Activated CD4-positive, alpha-beta T cell treated with anti-CD3 and anti-CD28 coated beads for 24 hours (primary cell): ENCODE measurements around the gene AK4.
A peak's percentile ranks its signal among the peaks of the same experiment; 100 is the strongest.

Source experiments
- DNase-seq, 2 donors: peaks; one replicate each; pipeline ENCODE4 v3.0.0-alpha.2; 2020; ENCODE audit warnings: low read depth in 2 of 2

Gene AK4

GRCh38 chr1:65250826-65251225 is 102.8 kb downstream of the AK4 start:
- no peak for DNase-seq

GRCh38 chr1:65253800-65254319 is 105.9 kb downstream of the AK4 start:
- DNase-seq: no peak

- peak; percentile 73 to 74 for DNase-seq
Measured at GRCh38 chr1:65254320-65255034, 106.5 kb downstream of the AK4 start.

GRCh38 chr1:65255035-65255655 is 107.1 kb downstream of the AK4 start:
- no peak for DNase-seq

- DNase-seq: no peak
Measured at GRCh38 chr1:65255656-65256050, 107.7 kb downstream of the AK4 start.

- DNase-seq: no peak
Measured at GRCh38 chr1:65256860-65257708, 109.1 kb downstream of the AK4 start.

- no peak for DNase-seq
Measured at GRCh38 chr1:65258106-65258505, 110.1 kb downstream of the AK4 start.

GRCh38 chr1:65259816-65260215 is 111.8 kb downstream of the AK4 start:
- DNase-seq: no peak

GRCh38 chr1:65260851-65261473 is 113.0 kb downstream of the AK4 start:
- DNase-seq: no peak

- DNase-seq: no peak
Measured at GRCh38 chr1:65263286-65263685, 115.3 kb downstream of the AK4 start.

- no peak for DNase-seq
Measured at GRCh38 chr1:65264197-65264929, 116.4 kb downstream of the AK4 start.

GRCh38 chr1:65265296-65265650 is 117.3 kb downstream of the AK4 start:
- no peak for DNase-seq

- DNase-seq: no peak
Measured at GRCh38 chr1:65265651-65266351, 117.8 kb downstream of the AK4 start.

GRCh38 chr1:65266476-65266875 is 118.5 kb downstream of the AK4 start:
- no peak for DNase-seq

- DNase-seq: no peak
Measured at GRCh38 chr1:65267271-65267670, 119.3 kb downstream of the AK4 start.

GRCh38 chr1:65267683-65268082 is 119.7 kb downstream of the AK4 start:
- no peak for DNase-seq

GRCh38 chr1:65269612-65270011 is 121.6 kb downstream of the AK4 start:
- DNase-seq: no peak

- DNase-seq: no peak
Measured at GRCh38 chr1:65276197-65276939, 128.4 kb downstream of the AK4 start.

- DNase-seq: no peak
Measured at GRCh38 chr1:65277605-65278347, 129.8 kb downstream of the AK4 start.
